GM18907 (cell line): ENCODE results near the gene TSGA10IP.

Experiments
- ATAC-seq: cut with Tn5 transposase; IDR thresholded peaks from one replicate; pipeline ENCODE4 v1.9.1; 2021; ENCODE audit warnings: mild to moderate bottlenecking, moderate library complexity; ENCODE audit not compliant: unreplicated experiment

The TSGA10IP gene

GRCh38 chr11:65973439-65974110 is 28.3 kb downstream of the TSGA10IP start:
- no peak for ATAC-seq

- ATAC-seq, result no peak
These were observed 30.5 kb downstream of the TSGA10IP start for GRCh38 chr11:65975771-65976170.

- no peak for ATAC-seq
These were observed 31.2 kb downstream of the TSGA10IP start for GRCh38 chr11:65976216-65977176.

GRCh38 chr11:65977621-65978390 is 32.5 kb downstream of the TSGA10IP start:
- no peak for ATAC-seq

GRCh38 chr11:65978391-65979238 is 33.3 kb downstream of the TSGA10IP start:
- no peak for ATAC-seq

- ATAC-seq, result no peak
These were observed 34.0 kb downstream of the TSGA10IP start for GRCh38 chr11:65979261-65979759.

DNA sequence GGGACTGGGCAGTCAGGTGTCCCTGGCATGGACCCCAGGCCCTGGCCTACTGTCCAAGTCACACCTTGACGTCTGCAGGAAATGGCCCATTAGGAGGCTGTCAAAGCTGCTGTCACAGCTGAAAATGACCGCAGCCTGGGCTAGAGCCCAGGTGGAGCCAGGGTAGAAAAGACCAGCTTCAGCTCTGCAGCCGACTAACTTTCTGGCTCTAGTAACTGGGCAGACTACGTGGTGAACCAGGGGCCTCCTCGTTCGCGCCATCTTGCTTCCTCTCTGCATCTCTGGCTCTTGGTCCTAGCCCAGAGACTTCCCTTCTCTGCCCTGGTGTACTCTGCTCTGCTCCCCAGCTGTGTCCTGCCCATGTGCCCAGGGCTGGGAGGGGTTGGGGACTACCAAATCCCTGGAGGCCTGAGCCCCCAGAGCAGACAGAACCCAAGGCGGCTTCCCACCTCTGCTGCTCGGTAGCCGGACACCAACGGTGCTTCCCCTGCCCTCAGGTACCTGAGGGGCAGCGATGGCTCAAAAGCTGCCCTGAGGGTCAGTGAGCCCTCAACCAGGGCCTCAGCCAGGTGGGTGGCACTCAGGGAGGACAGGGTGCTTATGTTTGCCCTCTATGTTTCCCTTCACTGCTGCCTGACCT is 35.9 kb downstream of the TSGA10IP start:
- no peak for ATAC-seq

- ATAC-seq, result no peak
These were observed 36.9 kb downstream of the TSGA10IP start for GRCh38 chr11:65981972-65982823.

- no peak for ATAC-seq
These were observed 37.7 kb downstream of the TSGA10IP start for GRCh38 chr11:65982824-65983588.

- ATAC-seq, result no peak
These were observed 38.3 kb downstream of the TSGA10IP start for GRCh38 chr11:65983589-65983987.

- no peak for ATAC-seq
These were observed 42.1 kb downstream of the TSGA10IP start for GRCh38 chr11:65987336-65987735.

DNA sequence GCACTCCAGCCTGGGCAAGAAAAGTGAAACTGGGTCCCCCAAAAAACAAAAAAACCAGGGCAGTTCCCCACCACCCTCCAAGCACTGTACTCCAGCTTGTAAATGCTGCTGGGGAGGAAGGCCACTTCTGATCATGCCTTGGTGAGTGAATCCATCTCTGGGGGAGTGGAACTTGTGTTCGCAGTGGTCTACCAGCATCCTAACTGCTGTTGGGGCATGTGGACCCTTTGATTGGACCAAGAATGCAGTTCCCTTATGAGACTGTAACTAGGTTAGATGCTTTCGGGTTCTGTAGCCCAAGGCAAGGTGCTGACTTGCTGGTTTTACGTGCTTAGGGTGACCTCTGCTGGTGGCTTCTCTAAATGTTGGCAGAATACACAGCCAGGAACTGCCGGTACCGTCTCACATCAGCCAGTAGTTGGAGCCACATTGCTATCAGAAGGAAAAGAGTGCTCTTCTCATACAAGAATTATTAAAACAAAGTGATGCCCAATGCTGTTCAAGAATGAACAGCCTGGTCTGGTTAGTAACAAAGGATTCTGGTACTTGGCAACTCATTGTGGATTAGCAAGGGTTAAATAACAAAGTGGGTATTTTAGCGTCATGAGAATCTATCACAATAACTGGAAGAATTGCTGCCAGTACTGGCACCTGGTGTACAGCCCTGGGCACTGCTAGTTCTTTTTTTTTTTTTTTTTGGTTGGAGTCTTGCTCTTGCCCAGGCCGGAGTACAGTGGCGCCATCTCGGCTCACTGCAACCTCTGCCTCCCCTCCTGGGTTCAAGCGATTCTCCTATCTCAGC is 43.7 kb downstream of the TSGA10IP start:
- ATAC-seq, result peak; percentile 88

DNA sequence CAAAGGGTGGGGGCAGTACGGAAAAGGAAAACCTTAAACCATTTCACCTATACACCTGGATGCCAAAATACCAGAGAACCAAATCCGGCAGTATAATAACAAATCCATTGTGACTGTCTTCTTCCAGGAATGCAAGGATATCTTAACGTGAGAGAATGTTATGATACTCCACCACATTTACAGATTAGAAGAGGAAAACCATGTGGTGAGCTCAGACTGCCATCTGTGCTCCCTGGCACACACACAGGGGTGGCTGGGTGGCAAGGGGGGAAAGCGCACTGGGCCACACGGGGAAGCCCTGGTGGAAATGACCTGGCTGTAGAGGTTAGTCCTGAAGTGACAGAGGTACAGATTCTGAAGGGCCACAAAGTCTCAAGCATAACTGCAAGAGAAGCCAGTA is 46.8 kb downstream of the TSGA10IP start:
- no peak for ATAC-seq

- ATAC-seq, result no peak
These were observed 52.0 kb downstream of the TSGA10IP start for GRCh38 chr11:65997286-65997685.

GRCh38 chr11:66001942-66002647 is 56.8 kb downstream of the TSGA10IP start, which contains the start of the genes BANF1 and EIF1AD:
Gene BANF1 (plus strand): TSS chr11:66002503. CDS start chr11:66003251, 748 bp downstream.
Gene EIF1AD (minus strand): TSS chr11:66002157. CDS start chr11:66000389, 1,768 bp downstream.
- peak; percentile 80 for ATAC-seq

- ATAC-seq, result peak; percentile 32
These were observed 57.5 kb downstream of the TSGA10IP start for GRCh38 chr11:66002648-66003225.
